ENCODE results near the gene HDAC4. TPM values are rescaled to one million over a fixed set of nuclear protein-coding genes. Genes with fewer than 3 reads are reported as not detected.
A peak's percentile ranks its signal among the peaks of the same experiment; 100 is the strongest.

HDAC4 gene
- total and polyA plus RNA-seq, 2 of the 8 experiments (the other 6 are each of a cell fraction or from before 2014, with no cell fraction given): 15.4 to 31.5 TPM

DNA sequence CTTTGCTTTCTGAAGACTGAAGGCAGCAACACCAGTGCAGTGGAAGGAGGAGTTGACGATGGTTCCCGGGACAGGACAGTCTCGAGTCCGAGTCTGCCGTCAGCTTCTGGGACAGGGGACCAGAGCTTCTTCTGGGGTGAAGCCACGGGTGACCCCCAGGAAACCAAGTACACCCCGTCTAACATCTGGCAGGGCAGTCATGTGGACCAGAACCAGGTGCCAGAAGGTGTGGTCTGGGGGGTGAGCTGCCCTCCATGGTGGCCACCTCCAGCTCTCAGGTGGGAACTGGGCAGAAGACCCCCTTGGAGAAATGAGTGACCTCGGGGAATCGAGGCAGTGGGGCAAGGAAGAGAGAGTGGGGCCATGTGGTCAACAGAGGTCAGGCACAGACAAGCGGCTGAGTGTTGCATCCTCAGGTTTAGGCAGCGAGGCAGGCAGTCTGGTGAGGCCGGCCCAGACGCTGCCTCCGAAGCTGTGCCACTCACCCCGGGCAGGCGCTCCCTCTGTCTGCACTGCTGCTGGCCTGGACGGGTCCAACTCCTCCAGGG lies 204.3 kb downstream of the HDAC4 start:
- no peak for FAIRE-seq

More for the DNA sequence above, 204.3 kb downstream of the HDAC4 start:
- no peak overlapping the region for H2BK12ac ChIP-seq (ENCODE audit: low read depth, low read length)
- H2BK20ac ChIP-seq (ENCODE audit: low read length): no peak overlapping the region
- no peak overlapping the region for H3K14ac ChIP-seq (ENCODE audit: insufficient read length)
- H3K4me1 ChIP-seq (replicated peaks in 1 of 4; ENCODE audit: control insufficient read depth in 3 of 4, insufficient read depth in 4 of 4, low read length in 3 of 4): peaks cover 0 to 7% (median 3%) of the 10 kb centered on the region in 4 experiments; a peak in 3 of 7 replicates
- H3K18ac ChIP-seq (ENCODE audit: extremely low read depth, low read length): no peak overlapping the region
- no peak overlapping the region for H3K56ac ChIP-seq (replicated peaks; ENCODE audit: insufficient read length, low read depth, low read length)
- no peak overlapping the region for H3K23ac ChIP-seq (ENCODE audit: insufficient read length)
- no peak overlapping the region for H4K91ac ChIP-seq (replicated peaks; ENCODE audit: insufficient read length, low read length)
- no peak overlapping the region for H2BK5ac ChIP-seq (ENCODE audit: low read depth, low read length)
- ChIA-PET CTCF (ENCODE audit: partially characterized antibody) (interaction anchor here (1.0 to 4.3 kb wide), 5 partner anchors 9 to 97 kb away, joined by 3 to 39 read pairs (median 4); no protein-coding TSS in a partner anchor), POLR2A (ENCODE audit: partially characterized antibody) (no interaction called here)
- peaks cover 0 to 3% (median under 1%) of the 10 kb centered on the region in 4 experiments; a peak in 3 of 8 replicates for H3K36me3 ChIP-seq (ENCODE audit: control insufficient read depth in 2 of 4, insufficient read depth in 4 of 4, low read length in 3 of 4)
- H3K79me1 ChIP-seq (ENCODE audit: low read depth, low read length): 0 out of 2 replicates have a peak, but pooled peaks cover 5% of the 10 kb centered on the region
- TF ChIP-seq CEBPB (IDR thresholded peaks at IDR 0.05; ENCODE audit: low read depth, low read length) (no peak), SIRT6 (IDR thresholded peaks at IDR 0.05; ENCODE audit: low read length) (no peak), CHD2 (IDR thresholded peaks at IDR 0.05; ENCODE audit: low read length) (no peak), SUZ12 (IDR thresholded peaks at IDR 0.05; ENCODE audit: low read length) (no peak), FOSL1 (IDR thresholded peaks at IDR 0.05; ENCODE audit: insufficient read depth, low read depth, low read length) (no peak), BCL11A (IDR thresholded peaks at IDR 0.05; ENCODE audit: low read depth in 2 of 2, low read length in 2 of 2) (no peak), CHD1 (IDR thresholded peaks at IDR 0.05; ENCODE audit: low read depth, low read length) (no peak), NRF1 (IDR thresholded peaks at IDR 0.05; ENCODE audit: low read depth, low read length) (no peak), POU5F1 (IDR thresholded peaks at IDR 0.05; ENCODE audit: low read depth, low read length) (no peak), ASH2L (IDR thresholded peaks at IDR 0.05; ENCODE audit: low read length) (no peak), EZH2 (IDR thresholded peaks at IDR 0.05; ENCODE audit: low read depth, low read length, severe bottlenecking) (no peak), PHF8 (conservative IDR thresholded peaks at IDR 0.05; ENCODE audit: low read depth, low read length) (no peak), BRCA1 (IDR thresholded peaks at IDR 0.05; ENCODE audit: low read depth, low read length) (no peak), SAP30 (IDR thresholded peaks at IDR 0.05; ENCODE audit: insufficient read depth, insufficient replicate concordance, low read length) (no peak)
- no peaks in the 10 kb centered on the region for H3K27me3 ChIP-seq (replicated peaks in 1 of 4; ENCODE audit: control insufficient read depth in 3 of 4, extremely low read depth in 1 of 4, insufficient read depth in 3 of 4, low read length in 3 of 4)
- peak overlapping the region; percentile 9; the same call in 1 of the 2 replicates for H4K8ac ChIP-seq (ENCODE audit: extremely low read depth, insufficient read depth, low read length)
- H3K4ac ChIP-seq (replicated peaks; ENCODE audit: insufficient read length, low read depth, low read length): no peak overlapping the region
- H3K4me2 ChIP-seq (ENCODE audit: insufficient read depth in 1 of 2, low read depth in 2 of 2, low read length in 2 of 2): no peak overlapping the region
- no peak overlapping the region for H2BK120ac ChIP-seq (replicated peaks; ENCODE audit: low read depth, low read length)
- DNase-seq (ENCODE audit: low read depth in 1 of 2, low spot score in 2 of 2): peak in 1 of 2 experiments; percentile 33
- H3K79me2 ChIP-seq (ENCODE audit: control insufficient read depth in 1 of 2, insufficient read depth in 2 of 2, low read length in 2 of 2): peaks cover 0 to 4% of the 10 kb centered on the region in 2 experiments; a peak in 2 of 4 replicates
- WGBS, 2 experiments (ENCODE audit: extremely low coverage in 1 of 2, insufficient coverage in 1 of 2, insufficient read length in 1 of 2, insufficient replicate concordance in 2 of 2, low coverage in 1 of 2, low lambda C conversion rate in 2 of 2, missing lambda C conversion rate in 1 of 2): 91% methylated on average over 17 of the region's 17 CpGs; no CpG with 5 or more reads in 1 of the 2 experiments
- no peak overlapping the region for H3K4me3 ChIP-seq (ENCODE audit: extremely low read depth in 1 of 4, insufficient read depth in 2 of 4, low read depth in 3 of 4, low read length in 4 of 4)
- H3K27ac ChIP-seq (ENCODE audit: low read depth, low read length): no peak overlapping the region
- H3K23me2 ChIP-seq (ENCODE audit: low read depth, low read length): no peaks in the 10 kb centered on the region; the same call in 1 of the 2 replicates
- no peaks in the 10 kb centered on the region for H3K9me3 ChIP-seq (ENCODE audit: insufficient read depth in 2 of 2, low read depth in 1 of 2, low read length in 1 of 2)
- no peak overlapping the region for H2AK5ac ChIP-seq (ENCODE audit: low read depth, low read length)
- no peak overlapping the region for H4K5ac ChIP-seq (ENCODE audit: insufficient read length, low read depth, low read length)
- H2AFZ ChIP-seq (ENCODE audit: low read length): no peak overlapping the region
- H2BK15ac ChIP-seq (ENCODE audit: low read length): no peak overlapping the region
- no peak overlapping the region for H3K9ac ChIP-seq (replicated peaks in 1 of 4; ENCODE audit: extremely low read depth in 1 of 4, low read depth in 3 of 4, low read length in 3 of 4)
- peaks cover 2 to 12% of the 10 kb centered on the region in 2 experiments for H4K20me1 ChIP-seq (replicated peaks in 1 of 2; ENCODE audit: control insufficient read depth in 1 of 2, insufficient read depth in 2 of 2, low read length in 2 of 2)

Data from H1 (cell line).